Activated T-cell treated with anti-CD3 and anti-CD28 coated beads, Interleukin-2, amount 50 U/mL, for 4 hours (primary cell): ENCODE results near the gene FAM221A. TPM values are rescaled to one million over a fixed set of nuclear protein-coding genes. Genes with fewer than 3 reads are reported as not detected.
"Not testable (repeated sequence)": the region's sequence is repeated elsewhere in the genome, so short reads cannot be mapped to it uniquely, and the experiment has no call there.

Experiments used
- ATAC-seq, 2 donors: fragments of 200-7000 bp; cut with Tn5 transposase; one replicate each; pipeline ENCODE4 v1.10.0; 2021
- DNase-seq: peaks from one replicate; pipeline ENCODE4 v3.0.0-alpha.2; 2020
- H3K27me3 Mint-ChIP-seq: one replicate; pipeline ENCODE4 v1.8.0; 2021; ENCODE audit warnings: low read depth, mixed read lengths
- H3K36me3 Mint-ChIP-seq: one replicate; pipeline ENCODE4 v1.8.0; 2022; ENCODE audit warnings: mixed read lengths; ENCODE audit not compliant: insufficient read depth
- H3K4me1 Mint-ChIP-seq: one replicate; pipeline ENCODE4 v1.8.0; 2021; ENCODE audit warnings: low read depth, mixed read lengths
- H3K4me3 Mint-ChIP-seq: one replicate; pipeline ENCODE4 v1.8.0; 2021; ENCODE audit warnings: mild to moderate bottlenecking, moderate library complexity, mixed read lengths
- H3K9me3 Mint-ChIP-seq: one replicate; pipeline ENCODE4 v1.8.0; 2021; ENCODE audit warnings: mixed read lengths
- total RNA-seq, 3 donors: library from RNA; stranded (reverse); gene quantifications; one replicate each; pipeline ENCODE4 v1.2.1, GENCODE V29; 2021

FAM221A gene
- total RNA-seq, 3 donors from 2014 or later, result 3.9 to 5.6 (median 4.1) TPM

DNA sequence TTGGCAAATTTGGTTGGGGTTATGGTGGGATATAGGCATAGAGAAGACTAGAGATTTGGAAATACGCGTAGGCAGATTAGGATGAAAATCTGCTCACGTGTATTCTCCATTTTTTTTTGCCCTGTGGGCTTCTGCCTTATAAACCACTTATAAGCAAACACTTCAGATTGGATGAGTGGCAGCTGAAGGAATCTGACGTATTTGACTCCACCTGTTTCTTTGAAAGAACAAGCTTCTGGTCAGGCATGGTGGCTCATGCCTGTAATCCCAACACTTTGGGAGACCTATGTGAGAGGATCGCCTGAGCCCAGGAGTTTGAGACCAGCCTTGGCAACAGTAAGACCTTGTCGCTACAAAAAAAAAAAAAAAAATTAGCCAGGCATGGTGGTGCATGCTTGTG lies 35.1 kb downstream of the FAM221A start:
- Mint-ChIP-seq H3K9me3 (no peaks in the 10 kb centered on the region), H3K36me3 (no peaks in the 10 kb centered on the region), H3K4me3 (no peak overlapping the region), H3K4me1 (no peaks in the 10 kb centered on the region), H3K27me3 (peaks cover 3% of the 10 kb centered on the region)
- no peak for DNase-seq
- ATAC-seq, result no peak

DNA sequence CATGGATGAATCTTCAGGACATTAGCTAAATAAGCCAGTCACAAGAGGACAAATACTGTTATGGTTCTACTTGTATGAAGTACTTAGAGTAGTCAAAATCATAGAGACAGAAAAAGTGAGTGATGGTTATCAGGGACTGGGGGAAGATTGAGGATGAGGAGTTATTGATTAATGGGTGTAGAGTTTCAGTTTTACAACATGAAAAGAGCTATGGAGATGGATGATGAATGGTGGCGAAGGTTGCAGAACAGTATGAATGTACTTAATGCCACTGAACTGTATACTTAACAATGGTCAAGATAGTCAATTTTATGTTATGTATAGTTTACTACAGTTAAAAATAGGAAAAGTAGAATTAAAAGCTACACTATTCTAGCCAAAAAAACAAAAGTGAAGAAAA lies 37.8 kb downstream of the FAM221A start:
- ATAC-seq (no peak), DNase-seq (no peak)
- H3K27me3 Mint-ChIP-seq, result peaks cover under 1% of the 10 kb centered on the region
- H3K4me3 Mint-ChIP-seq, result no peak overlapping the region
- no peaks in the 10 kb centered on the region for H3K4me1 Mint-ChIP-seq
- H3K36me3 Mint-ChIP-seq, result no peaks in the 10 kb centered on the region
- H3K9me3 Mint-ChIP-seq, result no peaks in the 10 kb centered on the region

DNA sequence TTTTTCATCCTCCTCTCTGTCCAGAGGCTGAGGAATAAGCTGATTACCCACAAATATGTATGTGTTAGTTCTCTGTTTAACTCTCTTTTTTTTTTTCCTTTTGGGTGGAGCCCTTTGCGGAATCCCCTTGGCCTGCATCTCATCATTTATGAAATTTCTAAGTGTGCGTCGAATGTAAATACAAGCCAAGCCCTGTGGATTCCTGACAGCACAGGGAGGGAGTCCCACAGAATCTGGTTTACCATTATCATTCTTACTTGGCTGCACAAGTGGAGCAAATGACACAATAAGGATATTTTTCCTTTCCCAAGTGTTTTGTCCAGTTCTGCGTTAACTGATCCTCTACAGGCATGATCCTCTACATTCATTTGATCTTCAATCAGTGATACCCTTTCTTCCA lies 41.5 kb downstream of the FAM221A start:
- H3K27me3 Mint-ChIP-seq, result no peaks in the 10 kb centered on the region
- ATAC-seq, result no peak

DNA sequence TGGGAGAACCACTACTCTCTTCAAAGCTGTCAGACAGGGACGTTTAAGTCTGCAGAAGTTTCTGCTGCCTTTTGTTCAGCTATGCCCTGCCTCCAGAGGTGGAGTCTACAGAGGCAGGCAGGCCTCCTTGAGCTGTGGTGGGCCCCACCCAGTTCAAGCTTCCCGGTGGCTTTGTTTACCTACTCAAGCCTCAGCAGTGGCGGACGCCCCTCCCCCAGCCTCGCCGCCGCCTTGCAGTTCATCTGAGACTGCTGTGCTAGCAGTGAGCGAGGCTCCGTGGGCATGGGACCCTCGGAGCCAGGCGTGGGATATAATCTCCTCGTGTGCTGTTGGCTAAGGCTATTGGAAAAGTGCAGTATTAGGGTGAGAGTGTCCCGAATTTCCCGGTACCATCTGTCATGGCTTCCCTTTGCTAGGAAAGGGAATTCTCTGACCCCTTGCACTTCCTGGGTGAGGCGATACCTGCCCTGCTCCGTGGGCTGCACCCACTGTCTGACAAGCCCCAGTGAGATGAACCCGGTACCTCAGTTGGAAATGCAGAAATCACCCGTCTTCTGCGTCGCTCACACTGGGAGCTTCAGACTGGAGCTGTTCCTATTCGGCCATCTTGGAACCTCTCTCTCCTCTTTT lies 42.7 kb downstream of the FAM221A start:
- not testable (repeated sequence) for ATAC-seq, H3K4me1 Mint-ChIP-seq, H3K4me3 Mint-ChIP-seq, H3K9me3 Mint-ChIP-seq, H3K27me3 Mint-ChIP-seq, DNase-seq, H3K36me3 Mint-ChIP-seq

More for the DNA sequence above, 41.5 kb downstream of the FAM221A start:
- no peaks in the 10 kb centered on the region for H3K36me3 Mint-ChIP-seq
- no peak overlapping the region for H3K4me3 Mint-ChIP-seq
- H3K4me1 Mint-ChIP-seq, result no peaks in the 10 kb centered on the region
- DNase-seq, result no peak
- no peaks in the 10 kb centered on the region for H3K9me3 Mint-ChIP-seq

DNA sequence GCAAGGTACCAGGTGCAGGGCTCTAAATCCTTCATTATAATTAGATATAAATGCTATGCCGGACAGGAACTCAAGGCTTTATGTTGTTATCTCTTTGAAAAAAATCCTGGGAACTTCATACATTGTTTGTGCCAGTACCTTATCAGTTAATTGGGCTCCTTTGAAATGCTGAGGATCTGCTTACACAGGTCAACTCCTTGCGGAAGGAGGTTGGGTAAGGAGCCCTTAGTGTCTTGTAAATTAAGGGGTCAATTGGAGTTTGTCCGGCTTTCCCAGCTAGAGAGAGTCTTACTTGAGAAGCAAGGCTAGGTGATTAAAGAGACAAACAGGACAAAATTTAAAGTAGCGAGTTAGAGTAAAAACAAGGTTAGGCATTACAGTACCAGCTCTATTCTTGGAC lies 44.1 kb downstream of the FAM221A start:
- not testable (repeated sequence) for H3K4me1 Mint-ChIP-seq, DNase-seq, H3K27me3 Mint-ChIP-seq, ATAC-seq, H3K36me3 Mint-ChIP-seq, H3K4me3 Mint-ChIP-seq, H3K9me3 Mint-ChIP-seq

DNA sequence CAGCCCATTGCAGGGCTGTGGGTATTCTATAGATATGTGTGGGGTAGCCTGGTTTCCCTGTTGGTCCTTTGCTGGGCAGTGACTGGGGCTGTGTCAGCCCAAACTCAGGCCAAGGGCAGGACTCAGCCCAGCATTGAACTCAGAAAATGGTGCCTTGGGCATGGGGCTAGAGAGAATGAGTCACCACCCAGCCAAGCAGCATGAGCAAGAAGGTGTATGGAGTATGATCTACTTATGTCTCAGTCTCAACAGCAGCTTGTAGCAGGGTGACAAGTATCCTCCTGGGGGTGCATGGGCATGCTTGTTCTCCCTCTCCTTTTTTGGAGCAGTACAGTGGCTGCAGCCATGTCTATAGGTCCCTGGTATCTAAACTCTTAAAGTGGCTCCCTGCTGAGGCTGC lies 62.1 kb downstream of the FAM221A start:
- ATAC-seq (no peak), DNase-seq (no peak)
- H3K4me3 Mint-ChIP-seq, result no peak overlapping the region
- H3K9me3 Mint-ChIP-seq, result peaks cover 31% of the 10 kb centered on the region
- H3K27me3 Mint-ChIP-seq, result peaks cover 3% of the 10 kb centered on the region
- H3K36me3 Mint-ChIP-seq, result peaks cover 5% of the 10 kb centered on the region
- H3K4me1 Mint-ChIP-seq, result no peaks in the 10 kb centered on the region

DNA sequence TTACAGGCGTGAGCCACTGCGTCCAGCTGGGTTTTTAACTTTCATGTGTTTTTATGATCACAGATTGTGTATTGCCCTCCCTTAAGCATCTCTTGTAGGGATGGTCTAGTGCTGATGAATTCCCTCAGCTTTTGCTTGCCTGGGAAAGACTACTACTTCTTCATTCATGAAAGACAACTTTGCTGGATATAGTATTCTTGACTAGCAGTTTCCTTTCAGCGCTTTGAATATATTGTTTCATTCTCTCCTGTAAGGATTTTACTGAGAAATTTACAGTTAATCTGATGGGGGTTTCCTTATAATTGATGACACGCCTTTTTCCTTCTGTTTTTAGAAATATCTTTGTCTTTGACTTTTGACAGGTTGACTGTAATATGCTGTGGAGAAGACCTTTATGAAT lies 63.2 kb downstream of the FAM221A start:
- peaks cover 5% of the 10 kb centered on the region for H3K36me3 Mint-ChIP-seq
- H3K4me1 Mint-ChIP-seq, result no peaks in the 10 kb centered on the region
- ATAC-seq (no peak), DNase-seq (no peak)
- no peak overlapping the region for H3K4me3 Mint-ChIP-seq
- H3K9me3 Mint-ChIP-seq, result peaks cover 31% of the 10 kb centered on the region
- H3K27me3 Mint-ChIP-seq, result peaks cover 3% of the 10 kb centered on the region

DNA sequence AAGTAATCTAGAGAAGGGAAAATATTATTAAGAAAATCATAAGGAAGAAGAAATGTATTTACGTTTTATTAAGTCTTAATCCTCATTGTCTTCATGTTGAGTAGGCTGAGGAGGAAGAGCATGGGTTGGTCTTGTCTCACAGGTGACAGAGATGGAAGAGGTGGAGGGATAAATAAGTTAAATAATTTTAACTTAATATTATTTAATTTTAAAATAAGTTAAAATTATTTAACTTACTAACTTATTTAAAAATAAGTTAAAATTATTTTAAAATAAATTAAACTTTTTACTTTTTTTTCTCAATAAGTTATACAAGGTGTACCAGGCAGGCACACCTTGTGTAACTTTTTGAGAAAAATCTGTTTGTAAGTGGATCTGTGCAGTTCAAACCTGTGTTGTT lies 66.6 kb downstream of the FAM221A start:
- ATAC-seq (no peak), DNase-seq (no peak)
- Mint-ChIP-seq H3K4me3 (no peak overlapping the region), H3K36me3 (peaks cover 3% of the 10 kb centered on the region), H3K4me1 (no peaks in the 10 kb centered on the region), H3K27me3 (peaks cover 3% of the 10 kb centered on the region), H3K9me3 (peaks cover 31% of the 10 kb centered on the region)

DNA sequence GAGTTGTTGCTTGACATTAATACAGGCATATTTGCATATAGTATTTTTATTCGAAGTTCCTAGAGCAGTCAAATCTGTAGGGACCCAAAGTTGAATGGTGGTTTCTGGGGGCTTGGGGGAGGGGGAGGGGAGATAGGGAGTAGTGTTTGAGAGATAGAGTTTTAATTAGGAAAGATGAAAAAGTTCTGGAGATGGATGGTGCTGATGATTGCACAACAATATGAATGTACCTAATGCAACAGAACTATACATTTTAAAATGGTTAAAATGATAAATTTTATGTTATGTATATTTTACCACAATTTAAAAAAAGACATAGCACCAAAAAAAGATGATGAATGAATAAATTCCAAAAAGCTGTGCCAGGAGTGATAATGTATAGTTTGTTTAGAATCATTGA lies 71.9 kb downstream of the FAM221A start:
- ATAC-seq (no peak), DNase-seq (no peak)
- H3K4me1 Mint-ChIP-seq, result peaks cover 5% of the 10 kb centered on the region
- H3K4me3 Mint-ChIP-seq, result no peak overlapping the region
- peaks cover 3% of the 10 kb centered on the region for H3K27me3 Mint-ChIP-seq
- H3K9me3 Mint-ChIP-seq, result no peaks in the 10 kb centered on the region
- H3K36me3 Mint-ChIP-seq, result no peaks in the 10 kb centered on the region

Other genes starting within 250 kb of the FAM221A start
- under 1 TPM; 0.32 to 0.86 (median 0.43) TPM for gene IGF2BP3, start 209.7 kb upstream of the FAM221A start, total RNA-seq
- 10 to 100 TPM; 73.3 to 82.8 (median 74.5) TPM for gene TRA2A, start 148.2 kb upstream of the FAM221A start, total RNA-seq
- gene CCDC126, start 82.8 kb upstream of the FAM221A start, total RNA-seq, result 1 to 10 TPM; 6.6 to 9.5 (median 6.6) TPM
- under 1 TPM in 1 of 3 donors, not detected in 2; 0.19 TPM for gene STK31, start 30.0 kb downstream of the FAM221A start, total RNA-seq